Spleen (tissue), 7 donors: ENCODE data around the gene IL31RA.

Experiments used
- POLR2A ChIP-seq, 3 donors: fragments of 450-650 bp; IDR thresholded peaks; one replicate each; pipeline ENCODE4 v1.5.1; 2017; ENCODE audit warnings: antibody characterized with exemption in 3 of 3, mild to moderate bottlenecking in 1 of 3
- POLR2AphosphoS5 ChIP-seq, 3 donors: sonication (generic); formaldehyde crosslinking; IDR thresholded peaks; one replicate each; pipeline ENCODE4 v1.5.1; 2017; ENCODE audit warnings: antibody characterized with exemption in 3 of 3
- TF ChIP-seq, protein P1 (sequence below), 11 experiments: fragments of 200-600 bp in 7 of 11; fragments of 450-650 bp in 4 of 11; sonication (generic) in 4 of 11; IDR thresholded peaks in 8 of 11; conservative IDR thresholded peaks in 3 of 11; 1 replicate in 7 of 11; 2 replicates in 4 of 11; pipeline versions ENCODE4 v1.4.0 to v1.8.0; 2016 to 2021; ENCODE audit warnings: antibody characterized with exemption in 11 of 11, inconsistent platforms in 4 of 11, mild to moderate bottlenecking in 1 of 11
- donor health status: DM: no; HTN: no; CAD: no; lungs with moderate emphysema.
- donor health status: DM: no; HTN: no; CAD: no.
- donor health status: DM: no; HTN: no; CAD: no.

- TF ChIP-seq, protein P1, sequence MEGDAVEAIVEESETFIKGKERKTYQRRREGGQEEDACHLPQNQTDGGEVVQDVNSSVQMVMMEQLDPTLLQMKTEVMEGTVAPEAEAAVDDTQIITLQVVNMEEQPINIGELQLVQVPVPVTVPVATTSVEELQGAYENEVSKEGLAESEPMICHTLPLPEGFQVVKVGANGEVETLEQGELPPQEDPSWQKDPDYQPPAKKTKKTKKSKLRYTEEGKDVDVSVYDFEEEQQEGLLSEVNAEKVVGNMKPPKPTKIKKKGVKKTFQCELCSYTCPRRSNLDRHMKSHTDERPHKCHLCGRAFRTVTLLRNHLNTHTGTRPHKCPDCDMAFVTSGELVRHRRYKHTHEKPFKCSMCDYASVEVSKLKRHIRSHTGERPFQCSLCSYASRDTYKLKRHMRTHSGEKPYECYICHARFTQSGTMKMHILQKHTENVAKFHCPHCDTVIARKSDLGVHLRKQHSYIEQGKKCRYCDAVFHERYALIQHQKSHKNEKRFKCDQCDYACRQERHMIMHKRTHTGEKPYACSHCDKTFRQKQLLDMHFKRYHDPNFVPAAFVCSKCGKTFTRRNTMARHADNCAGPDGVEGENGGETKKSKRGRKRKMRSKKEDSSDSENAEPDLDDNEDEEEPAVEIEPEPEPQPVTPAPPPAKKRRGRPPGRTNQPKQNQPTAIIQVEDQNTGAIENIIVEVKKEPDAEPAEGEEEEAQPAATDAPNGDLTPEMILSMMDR (IDR thresholded peaks at IDR 0.05 in 8 of 11, conservative IDR thresholded peaks at IDR 0.05 in 3 of 11), result no peak
- TF ChIP-seq POLR2AphosphoS5 (IDR thresholded peaks at IDR 0.05) (no peak), POLR2A (IDR thresholded peaks at IDR 0.05) (no peak)
These were observed 57.6 kb downstream of the IL31RA start for GRCh38 chr5:55908804-55909203.
